Measurements from ENCODE around the gene NCKAP1.

Gene NCKAP1

GRCh38 chr2:182946958-182947369 is 91.3 kb downstream of the NCKAP1 start:
- DNase-seq, result no peak

- no peak for DNase-seq
Measured at GRCh38 chr2:182943339-182943738, 94.9 kb downstream of the NCKAP1 start.

DNA sequence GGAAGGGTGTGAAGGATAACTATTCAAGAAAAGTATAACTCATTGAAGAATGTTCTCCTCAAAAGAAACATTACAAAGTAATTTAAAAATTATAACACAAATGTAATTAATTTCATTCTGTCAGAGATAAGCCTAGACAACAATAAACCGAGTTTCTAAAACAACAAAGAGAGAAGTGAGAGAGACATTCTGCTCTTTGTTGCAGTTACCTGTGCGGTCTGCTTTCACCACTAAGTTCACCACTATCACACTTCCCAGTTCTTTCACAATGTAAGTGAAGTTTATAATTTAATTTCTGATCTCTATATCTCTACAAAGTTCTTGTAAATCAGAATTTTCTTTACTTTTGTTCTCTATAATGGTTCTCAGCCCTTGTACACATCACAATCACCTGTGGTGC is 95.5 kb downstream of the NCKAP1 start:
- no peak for DNase-seq

DNA sequence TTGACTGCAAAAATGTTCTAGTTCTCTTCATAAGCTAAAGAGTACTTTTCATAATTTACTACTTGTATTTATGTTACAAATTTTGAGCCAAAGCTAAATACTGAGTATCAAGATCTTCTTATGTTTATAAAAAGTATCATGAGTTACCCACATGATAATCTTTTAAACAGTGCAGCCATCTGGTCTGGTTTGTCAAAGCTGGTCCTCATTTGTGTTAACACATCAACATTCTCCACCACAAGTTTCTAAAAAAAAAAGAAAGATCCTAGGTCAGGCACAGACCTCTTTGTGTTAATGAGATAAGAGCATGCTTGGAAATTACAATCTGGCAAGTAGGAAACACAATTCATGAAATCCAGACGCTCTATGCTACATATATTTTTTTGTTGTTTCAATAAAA is 96.3 kb downstream of the NCKAP1 start:
- DNase-seq, result no peak

- DNase-seq, result no peak
Measured at GRCh38 chr2:182941121-182941722, 97.0 kb downstream of the NCKAP1 start.

- DNase-seq, result no peak
Measured at GRCh38 chr2:182937870-182938269, 100.4 kb downstream of the NCKAP1 start.

GRCh38 chr2:182933629-182934028 is 104.6 kb downstream of the NCKAP1 start:
- DNase-seq, result no peak

- no peak for DNase-seq
Measured at GRCh38 chr2:182929972-182930371, 108.3 kb downstream of the NCKAP1 start.

GRCh38 chr2:182924306-182924705 is 114.0 kb downstream of the NCKAP1 start:
- DNase-seq, result no peak

- no peak for DNase-seq
Measured at GRCh38 chr2:182921234-182921633, 117.0 kb downstream of the NCKAP1 start.

DNA sequence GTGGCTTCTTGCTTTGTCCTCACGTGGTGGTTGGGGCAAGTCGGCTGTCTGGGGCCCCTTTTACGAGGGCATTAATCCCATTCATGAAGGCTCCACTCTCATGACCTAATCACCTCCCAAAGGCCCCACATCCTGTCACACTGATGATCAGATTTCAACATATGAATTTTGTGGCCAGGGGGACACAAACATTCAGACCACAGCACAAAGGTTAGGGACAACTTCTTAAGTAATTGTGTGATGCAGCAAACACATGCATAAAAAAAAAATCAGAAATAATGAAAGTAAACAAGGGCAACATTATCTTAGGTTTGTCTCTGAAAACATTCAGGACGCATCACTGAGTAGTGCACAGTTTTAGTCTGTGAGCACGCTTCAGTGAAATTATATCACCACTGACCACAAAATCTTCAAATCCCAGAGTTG is 117.6 kb downstream of the NCKAP1 start:
- DNase-seq, result no peak

DNA sequence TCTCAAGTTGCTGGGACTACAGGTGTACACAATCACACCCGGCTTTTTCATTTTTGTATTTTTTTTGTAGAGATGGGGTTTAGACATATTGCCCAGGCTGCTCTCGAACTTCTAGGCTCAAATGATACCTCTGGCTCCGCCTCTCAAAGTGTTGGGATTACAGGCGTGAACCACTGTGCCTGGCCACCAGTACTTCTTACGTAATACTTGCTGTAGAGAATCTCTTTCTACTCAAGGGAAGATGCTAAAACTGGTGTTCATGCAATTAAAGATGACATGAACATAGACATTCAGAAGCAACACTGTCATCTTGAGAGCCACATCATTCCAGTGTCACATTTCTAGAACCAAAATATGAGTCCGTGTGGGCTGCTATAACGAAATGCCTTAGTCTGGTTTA is 118.2 kb downstream of the NCKAP1 start:
- no peak for DNase-seq

GRCh38 chr2:182918961-182919652 is 119.2 kb downstream of the NCKAP1 start:
- no peak for DNase-seq

DNA sequence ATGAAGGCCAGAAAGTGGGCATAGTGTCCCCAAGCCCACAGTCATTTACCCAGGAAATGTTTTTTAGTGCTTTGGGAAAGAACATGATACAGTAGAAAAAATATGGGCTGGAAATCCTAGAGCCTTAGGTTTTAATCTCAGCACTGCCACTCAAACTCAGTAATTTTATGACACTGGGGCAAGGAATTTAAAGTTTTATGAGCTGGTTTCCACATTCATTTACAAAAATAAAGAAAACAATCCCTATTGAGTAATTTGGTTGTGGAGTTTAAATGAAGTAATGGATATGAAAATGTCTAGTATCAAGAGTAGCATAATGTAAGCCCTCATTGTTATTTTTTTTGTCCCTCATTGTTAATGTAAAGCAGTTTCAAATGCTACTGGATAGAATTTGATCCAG is 120.3 kb downstream of the NCKAP1 start:
- no peak for DNase-seq

DNA sequence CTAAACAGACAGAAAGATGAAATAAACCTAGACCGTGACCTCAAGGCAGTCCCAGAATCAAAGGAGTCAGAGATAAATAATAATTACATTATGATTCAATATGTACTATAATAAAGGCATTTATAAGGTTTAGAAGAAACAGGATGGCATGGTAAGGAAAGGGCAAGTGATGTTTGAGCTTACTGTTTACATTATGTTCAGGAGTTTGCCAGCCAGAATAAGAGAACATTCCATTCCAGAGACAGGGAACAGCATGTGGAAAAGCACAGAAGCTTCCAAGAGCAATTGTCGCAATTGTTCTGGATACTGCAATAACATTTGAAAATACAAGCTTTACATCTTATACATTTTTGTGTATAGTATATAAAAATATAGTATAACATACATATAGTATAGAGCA is 121.8 kb downstream of the NCKAP1 start:
- no peak for DNase-seq

DNA sequence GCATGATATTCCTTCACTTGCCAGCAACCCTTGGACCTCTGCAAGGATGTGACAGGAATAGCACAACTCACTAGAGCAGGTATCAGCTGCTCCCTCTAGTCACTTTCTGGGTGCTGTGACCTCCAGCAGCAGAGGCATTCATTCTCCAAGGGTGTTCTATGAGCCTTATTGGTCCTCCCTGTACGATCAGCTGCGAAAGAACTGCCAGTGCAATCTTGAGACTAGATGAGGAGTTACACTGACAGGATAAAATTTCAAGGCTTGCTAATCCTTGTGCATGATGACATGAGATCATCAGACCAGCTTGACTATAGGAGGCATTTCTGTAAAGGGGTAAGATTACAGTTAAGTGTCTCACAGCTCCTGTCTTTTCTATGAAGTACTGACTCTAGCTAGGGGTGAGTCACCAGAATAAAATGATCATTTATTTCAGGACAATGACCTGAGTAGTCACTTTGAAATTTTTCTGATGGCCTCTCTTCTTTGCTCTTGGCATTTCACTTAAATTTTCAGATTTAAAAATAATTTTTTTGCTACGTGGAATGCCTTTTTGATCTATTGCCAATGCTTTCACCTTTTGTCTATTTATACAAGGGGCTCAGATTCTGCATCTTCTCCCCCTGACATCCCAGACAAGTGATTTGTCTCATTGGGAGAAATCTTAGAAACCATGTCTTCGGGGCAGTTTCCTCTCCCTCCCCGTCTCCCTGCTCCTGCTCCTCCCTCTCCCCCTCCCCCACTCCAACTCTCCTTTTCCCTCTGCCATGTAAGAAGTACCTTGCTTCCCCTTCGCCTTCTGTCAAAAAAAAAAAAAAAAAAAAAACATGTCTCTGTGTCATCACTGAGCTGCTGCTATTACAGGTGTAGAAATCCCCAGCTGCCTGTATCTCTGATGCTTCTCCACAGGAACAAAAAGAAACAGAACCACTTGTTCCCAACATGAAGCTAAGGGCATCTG is 122.6 kb downstream of the NCKAP1 start:
- DNase-seq, result no peak

- DNase-seq, result no peak
Measured at GRCh38 chr2:182914852-182915251, 123.4 kb downstream of the NCKAP1 start.

DNA sequence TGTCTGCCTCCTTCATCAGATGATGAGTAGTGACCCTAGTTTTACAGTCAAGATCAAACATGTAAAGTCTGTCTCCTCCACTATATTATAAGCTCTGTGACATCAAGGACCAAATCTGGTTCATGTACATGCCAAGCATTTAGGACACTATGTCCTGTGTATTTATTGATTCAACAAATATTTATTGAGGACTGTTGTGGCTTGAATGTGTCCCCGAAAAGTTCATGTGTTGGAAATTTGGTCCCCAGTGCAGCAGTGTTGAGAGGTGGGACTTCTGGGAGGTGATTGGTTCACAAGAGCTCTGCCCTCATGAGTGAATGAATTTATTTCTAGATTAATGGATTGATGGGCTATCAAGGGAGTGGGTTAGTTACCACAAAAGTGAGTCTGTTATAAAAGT is 125.2 kb downstream of the NCKAP1 start:
- no peak for DNase-seq

- no peak for DNase-seq
Measured at GRCh38 chr2:182912518-182912915, 125.7 kb downstream of the NCKAP1 start.

DNA sequence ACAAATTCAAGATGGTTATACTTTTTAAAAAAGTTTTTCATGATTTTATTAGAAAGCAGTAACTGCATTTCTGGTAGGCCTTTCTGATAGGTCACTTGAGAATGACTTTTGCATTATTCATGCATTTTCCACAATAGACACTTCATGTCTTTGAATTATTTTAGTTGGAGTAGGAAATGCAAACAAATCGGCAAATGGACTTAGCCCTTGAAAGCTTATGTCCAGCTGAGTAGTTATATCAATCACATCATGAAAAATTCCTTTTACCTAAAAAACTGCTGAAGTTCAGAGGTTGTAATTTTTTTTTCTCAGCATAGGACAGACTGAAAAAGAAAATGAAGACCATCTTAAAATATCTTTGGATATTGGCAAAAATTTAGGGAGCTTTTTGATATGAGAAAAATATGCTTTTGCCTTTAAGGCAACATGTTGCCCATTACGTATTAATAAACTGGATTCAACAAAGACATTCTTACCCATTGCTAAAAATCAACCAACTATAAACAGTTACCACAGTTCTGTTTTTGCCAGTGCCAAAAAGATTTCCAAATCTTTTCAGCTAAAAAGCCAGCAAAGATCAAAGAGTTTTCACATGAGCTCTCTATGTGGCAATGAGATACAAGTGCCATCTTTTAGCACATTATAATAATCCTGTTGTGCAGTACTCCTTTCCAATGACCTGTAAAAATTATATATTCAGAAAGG is 126.3 kb downstream of the NCKAP1 start:
- no peak for DNase-seq

- DNase-seq, result no peak
Measured at GRCh38 chr2:182910965-182911364, 127.3 kb downstream of the NCKAP1 start.

DNA sequence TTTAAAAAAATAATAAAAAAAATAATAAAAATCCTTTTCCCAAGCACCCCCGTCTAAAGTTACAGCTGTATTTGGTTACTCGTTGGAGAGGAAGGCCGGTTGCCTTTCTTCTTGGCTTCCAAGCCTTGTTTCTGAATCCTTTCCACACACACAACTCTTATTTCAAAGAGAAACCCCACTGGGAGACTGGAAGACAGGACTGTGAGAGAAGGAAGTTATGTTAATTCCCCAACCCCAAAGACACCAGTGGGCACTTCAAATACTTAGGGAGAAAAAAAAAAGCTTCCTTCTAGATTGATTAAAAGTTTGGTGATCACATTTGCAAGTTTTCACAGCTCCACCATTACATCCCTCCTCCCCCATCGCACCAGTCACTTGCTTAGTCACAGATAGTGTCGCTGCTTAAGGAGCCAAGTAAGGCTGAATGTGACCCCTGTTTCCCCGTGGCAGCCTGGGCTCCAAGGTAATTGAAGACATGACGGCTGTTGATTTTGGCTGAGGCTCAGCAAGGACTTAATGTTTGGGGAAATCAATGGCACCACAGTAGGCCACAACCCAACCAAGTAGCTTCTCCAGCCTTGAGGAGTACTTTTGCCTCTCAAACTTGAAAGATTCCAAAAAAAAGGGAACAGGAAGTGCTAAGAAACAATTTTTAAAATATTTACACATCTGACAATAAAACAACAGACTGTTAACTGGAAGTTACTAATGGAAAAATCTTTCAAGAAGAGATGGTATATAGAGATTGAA is 131.0 kb downstream of the NCKAP1 start:
- no peak for DNase-seq
